Measurements from ENCODE around the gene ERC1. TPM values are rescaled to one million over a fixed set of nuclear protein-coding genes. Genes with fewer than 3 reads are reported as not detected.

ERC1 gene
- total and polyA plus RNA-seq, 9 of the 15 experiments (the other 6 are each of a cell fraction or from before 2014, with no cell fraction given) = 0.74 to 11.8 (median 4.8) TPM

DNA sequence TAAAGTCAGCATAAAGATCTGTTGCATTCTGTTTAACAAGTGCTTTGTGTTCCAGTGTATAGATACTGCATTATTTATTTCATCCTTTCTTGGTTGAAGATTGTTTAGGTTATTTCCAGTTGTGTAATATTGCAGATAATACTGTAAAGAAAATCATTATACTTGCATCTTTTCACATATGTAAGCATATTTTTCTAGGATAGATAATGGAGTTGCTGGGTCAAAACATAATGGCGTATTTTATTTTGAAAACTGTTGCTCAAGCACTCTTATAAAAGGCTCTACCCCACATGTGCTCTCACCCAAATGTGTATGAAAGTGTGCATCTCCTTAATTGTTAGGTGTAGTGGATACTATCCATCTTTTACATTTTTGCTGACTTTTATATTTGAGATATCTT is 329.0 kb downstream of the ERC1 start:
- ATAC-seq = no peak
- H3K27ac ChIP-seq (ENCODE audit: extremely low read depth, low read depth, low read length) = no peak overlapping the region
- H3K9me1 ChIP-seq (ENCODE audit: control insufficient read depth, insufficient read depth, low read length) = no peaks in the 10 kb centered on the region

More for the DNA sequence above, 329.0 kb downstream of the ERC1 start:
- DNase-seq (ENCODE audit: extremely low read depth in 1 of 4, low spot score in 3 of 4) = no peak
- Histone ChIP-seq H3K9ac (ENCODE audit: insufficient read depth in 1 of 2, low read depth in 2 of 2, low read length in 2 of 2) (no peak overlapping the region), H3K9me3 (replicated peaks; ENCODE audit: control insufficient read depth, insufficient read depth, low read depth, low read length) (no peaks in the 10 kb centered on the region), H3K27me3 (ENCODE audit: control insufficient read depth in 2 of 2, insufficient read depth in 2 of 2, low read length in 2 of 2) (no peaks in the 10 kb centered on the region), H3K4me3 (no peak overlapping the region), H3K79me2 (ENCODE audit: control insufficient read depth, insufficient read depth, low read length) (no peaks in the 10 kb centered on the region), H2AFZ (ENCODE audit: low read depth, low read length) (no peak overlapping the region), H3K4me1 (replicated peaks in 1 of 2; ENCODE audit: control insufficient read depth in 2 of 2, insufficient read depth in 2 of 2, low read length in 2 of 2) (peaks cover 0 to 10% of the 10 kb centered on the region in 2 experiments; a peak in 3 of 5 replicates), H3K36me3 (ENCODE audit: control insufficient read depth, insufficient read depth, low read length) (no peaks in the 10 kb centered on the region), H4K20me1 (replicated peaks; ENCODE audit: control insufficient read depth, insufficient read depth, low read length) (no peaks in the 10 kb centered on the region), H3K4me2 (ENCODE audit: insufficient read depth, low read length) (no peak overlapping the region)
- FAIRE-seq = no peak
- 100% methylated on average over 1 of the region's 1 CpG for WGBS (ENCODE audit: insufficient coverage, low coverage, missing lambda C conversion rate)
- intact Hi-C loops (cut with micrococcal nuclease) = no loop called here
- in situ Hi-C loops (cut with MboI) = no loop called here
- no peak for TF ChIP-seq POU5F1 (IDR thresholded peaks at IDR 0.05; ENCODE audit: borderline replicate concordance, low read depth, low read length, partially characterized antibody)
- peak; percentile 32; the same call in 1 of the 2 replicates for TF ChIP-seq MAFG (tag; conservative IDR thresholded peaks at IDR 0.05)
- no peak for TF ChIP-seq E2F6 (IDR thresholded peaks at IDR 0.05; ENCODE audit: borderline replicate concordance in 1 of 2, extremely low read depth in 1 of 2, insufficient read depth in 1 of 2, insufficient read length in 1 of 2, low read depth in 1 of 2, low read length in 1 of 2, poor library complexity in 1 of 2, severe bottlenecking in 1 of 2)
- no peak for TF ChIP-seq BRD9 (IDR thresholded peaks at IDR 0.05; ENCODE audit: low read depth, partially characterized antibody)
- no peak for TF ChIP-seq NFYB (IDR thresholded peaks at IDR 0.05; ENCODE audit: extremely low read depth, insufficient read length)
- TF ChIP-seq ZNF165 (CRISPR knock-in tag; IDR thresholded peaks at IDR 0.05; ENCODE audit: borderline replicate concordance) = no peak
- TF ChIP-seq CLOCK (CRISPR knock-in tag; IDR thresholded peaks at IDR 0.05; ENCODE audit: borderline replicate concordance) = no peak
- TF ChIP-seq ZNF316 (IDR thresholded peaks at IDR 0.05) = peak; percentile 70
- no peak for TF ChIP-seq JUN (IDR thresholded peaks at IDR 0.05; ENCODE audit: borderline replicate concordance, low read depth, low read length)
- TF ChIP-seq JUN (CRISPR knock-in tag; IDR thresholded peaks at IDR 0.05; ENCODE audit: borderline replicate concordance) = no peak
- TF ChIP-seq TAF9B (IDR thresholded peaks at IDR 0.05; ENCODE audit: partially characterized antibody) = no peak
- no peak for TF ChIP-seq RFX5 (IDR thresholded peaks at IDR 0.05; ENCODE audit: low read depth, low read length)
- no peak for TF ChIP-seq IRF2 (CRISPR knock-in tag; IDR thresholded peaks at IDR 0.05)
- TF ChIP-seq ZNF431 (CRISPR knock-in tag; IDR thresholded peaks at IDR 0.05) = no peak
- no peak for TF ChIP-seq MTF1 (CRISPR knock-in tag; IDR thresholded peaks at IDR 0.05; ENCODE audit: borderline replicate concordance)
- TF ChIP-seq EZH2 (IDR thresholded peaks at IDR 0.05; ENCODE audit: borderline replicate concordance, low read depth, low read length) = no peak
- no peak for TF ChIP-seq PURB (CRISPR knock-in tag; IDR thresholded peaks at IDR 0.05; ENCODE audit: low read depth)
- TF ChIP-seq NONO (IDR thresholded peaks at IDR 0.05; ENCODE audit: low read depth in 2 of 2, low read length in 1 of 2) = no peak
- CTCF ChIA-PET (ENCODE audit: low intra/inter-chr PET ratio) = no interaction called here
- POLR2A ChIA-PET = interaction anchor here (0.6 to 1.9 kb wide), 2 partner anchors 13 to 93 kb away, joined by 3 to 5 read pairs; no protein-coding TSS in a partner anchor
- BruUV-seq (replicated peaks) = no TSS peak

Data from K562 (cell line).